ENCODE data around the gene SCGB1C1. TPM values are rescaled to one million over a fixed set of nuclear protein-coding genes. Genes with fewer than 3 reads are reported as not detected.

The SCGB1C1 gene
- total RNA-seq, 1 experiment from 2014 or later = not detected

GRCh38 chr11:214083-214482, 21.2 kb downstream of the SCGB1C1 start:
- H3K36me3 ChIP-seq (ENCODE audit: control insufficient read depth in 1 of 2, insufficient read depth in 2 of 2, low read length in 2 of 2) = peaks cover 39 to 45% of the 10 kb centered on the region in 2 experiments
- H3K4me3 ChIP-seq (replicated peaks in 1 of 2; ENCODE audit: low read depth in 1 of 2, low read length in 2 of 2) = no peak overlapping the region
- intact Hi-C loops (cut with micrococcal nuclease) = no loop called here
- no peaks in the 10 kb centered on the region for H3K27me3 ChIP-seq (ENCODE audit: insufficient read depth, low read length)
- peaks cover 9 to 21% of the 10 kb centered on the region in 2 experiments for H3K4me1 ChIP-seq (ENCODE audit: control insufficient read depth in 1 of 2, insufficient read depth in 2 of 2, low read length in 2 of 2)
- H3K9me2 ChIP-seq (ENCODE audit: insufficient read depth) = no peaks in the 10 kb centered on the region
- DNase-seq (ENCODE audit: low read depth, low spot score) (no peak), ATAC-seq (no peak)
- no peak overlapping the region for H3K4me2 ChIP-seq (ENCODE audit: low read length)
- H4K20me1 ChIP-seq (ENCODE audit: insufficient read depth) = no peaks in the 10 kb centered on the region
- no peaks in the 10 kb centered on the region for H3K9me3 ChIP-seq (ENCODE audit: control insufficient read depth in 1 of 2, insufficient read depth in 1 of 2, low read depth in 1 of 2, low read length in 2 of 2)
- TF ChIP-seq SRF (IDR thresholded peaks at IDR 0.05; ENCODE audit: low read depth) (no peak), MAX (IDR thresholded peaks at IDR 0.05) (no peak), ELF1 (IDR thresholded peaks at IDR 0.05; ENCODE audit: borderline replicate concordance, low read depth) (no peak), EGR1 (IDR thresholded peaks at IDR 0.05; ENCODE audit: low read depth) (no peak), RAD21 (IDR thresholded peaks at IDR 0.05; ENCODE audit: low read depth) (no peak), REST (IDR thresholded peaks at IDR 0.05; ENCODE audit: low read depth) (no peak), CBX3 (IDR thresholded peaks at IDR 0.05; ENCODE audit: low read depth) (no peak), ZNF274 (IDR thresholded peaks at IDR 0.05; ENCODE audit: low read depth, low read length) (no peak), EZH2phosphoT487 (IDR thresholded peaks at IDR 0.05; ENCODE audit: borderline replicate concordance) (no peak), POLR2AphosphoS5 (IDR thresholded peaks at IDR 0.05; ENCODE audit: low read depth, low read length) (no peak), ATF3 (IDR thresholded peaks at IDR 0.05) (no peak)
- BruUV-seq (replicated peaks) = no TSS peak
- no peak overlapping the region for H3K9ac ChIP-seq (ENCODE audit: low read length)
- no peak overlapping the region for H2AFZ ChIP-seq (ENCODE audit: low read depth, low read length, poor library complexity, severe bottlenecking)
- POLR2A ChIA-PET = interaction anchor here (0.7 kb wide), 1 partner anchor 9 kb away, joined by 3 read pairs; no protein-coding TSS in a partner anchor
- peaks cover 34% of the 10 kb centered on the region for H3K79me2 ChIP-seq (ENCODE audit: insufficient read depth, low read length)
- RAD21 ChIA-PET (ENCODE audit: low non-redundant PET in 1 of 2, low total read pairs in 2 of 2, uncharacterized antibody in 2 of 2, unreplicated experiment in 2 of 2) = no interaction called here
- no peak overlapping the region for H3K27ac ChIP-seq (ENCODE audit: low read depth, low read length)
- CTCF ChIA-PET = interaction anchor here (0.7 kb wide), 1 partner anchor 234 kb away, joined by 3 read pairs; no protein-coding TSS in a partner anchor
